ENCODE measurements around the gene DNM3. TPM values are rescaled to one million over a fixed set of nuclear protein-coding genes. Genes with fewer than 3 reads are reported as not detected.

DNM3 gene
- total RNA-seq, 2 donors from 2014 or later: 4.7 to 4.9 TPM

DNA sequence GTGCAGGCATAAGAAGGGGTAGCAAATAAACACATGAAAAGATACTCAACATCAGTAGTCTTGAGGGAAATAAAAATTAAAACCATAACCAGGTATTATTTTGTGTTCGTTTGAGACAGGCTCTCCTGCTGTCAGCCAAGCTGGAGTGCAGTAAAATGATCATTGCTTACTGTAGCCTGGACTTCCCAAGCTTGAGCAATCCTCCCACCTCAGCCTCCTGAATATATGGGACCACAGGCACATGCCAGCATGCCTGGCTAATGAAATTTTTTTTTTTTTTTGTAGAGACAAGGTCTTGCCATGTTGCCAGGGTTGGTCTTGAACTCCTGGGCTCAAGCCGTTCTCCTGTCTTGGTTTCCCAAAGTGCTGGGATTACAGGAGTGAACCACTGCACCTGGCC, 108.0 kb downstream of the DNM3 start:
- no peak for DNase-seq (ENCODE audit: low spot score)
- intact Hi-C loops (cut with DNase I): no loop called here

DNA sequence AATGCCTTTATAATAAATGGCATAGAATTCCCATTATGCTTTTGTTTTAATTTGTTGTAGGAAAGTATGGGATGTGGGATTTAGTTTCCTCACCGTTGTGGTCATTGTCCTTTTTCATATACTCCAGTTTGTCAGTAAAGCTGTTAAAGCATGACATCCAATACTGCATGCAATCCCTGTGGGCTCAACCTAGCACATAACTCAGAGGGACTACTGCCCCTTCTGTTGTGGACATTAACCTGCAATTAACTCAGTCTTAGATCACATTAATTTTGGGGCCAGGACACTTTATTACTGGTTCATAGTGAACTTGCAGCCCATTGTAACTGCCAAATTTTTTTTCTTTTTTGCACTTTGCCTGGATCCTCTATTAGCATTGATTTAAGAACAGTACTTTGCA, 112.5 kb downstream of the DNM3 start:
- no peak for DNase-seq (ENCODE audit: low spot score)
- intact Hi-C loops (cut with DNase I): no loop called here

DNA sequence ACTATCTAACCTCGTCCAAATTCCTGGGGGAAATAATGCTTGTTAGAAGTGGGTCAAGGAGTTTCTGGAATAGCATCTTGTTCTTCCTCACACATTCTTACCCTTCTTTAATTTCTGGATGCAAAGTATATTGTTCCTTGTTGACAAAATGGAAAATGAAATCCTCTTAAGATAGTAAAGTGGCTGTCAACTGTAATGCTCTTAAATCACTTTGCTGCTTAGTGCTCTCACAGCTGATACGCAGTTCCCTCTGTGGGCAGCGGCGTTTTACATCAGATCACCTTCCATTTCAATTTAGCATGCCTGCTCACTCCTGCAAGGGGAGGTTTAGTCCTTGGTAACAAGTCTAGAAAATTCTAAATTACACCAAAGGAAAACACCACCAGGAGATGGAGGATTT, 113.1 kb downstream of the DNM3 start:
- intact Hi-C loops (cut with DNase I): no loop called here
- no peak for DNase-seq (ENCODE audit: low spot score)

DNA sequence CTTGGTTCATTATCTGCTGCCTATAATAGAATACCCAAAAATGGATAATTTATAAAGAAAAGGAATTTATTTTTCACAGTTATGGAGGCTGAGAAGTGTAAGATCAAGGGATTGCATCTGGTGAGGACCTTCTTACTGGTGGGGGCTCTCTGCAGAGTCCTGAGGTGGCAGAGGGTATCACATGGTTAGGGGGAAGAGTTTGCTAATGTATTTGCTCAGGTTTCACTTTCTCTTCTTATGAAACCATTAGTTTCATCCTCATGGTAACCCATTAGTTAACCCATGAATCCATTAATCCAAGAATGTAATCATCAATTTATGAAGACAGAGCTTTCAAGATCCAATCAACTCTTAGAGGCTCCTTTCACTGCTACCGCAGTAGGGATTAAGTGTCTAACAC, 120.6 kb downstream of the DNM3 start:
- intact Hi-C loops (cut with DNase I): no loop called here
- DNase-seq (ENCODE audit: low spot score): no peak

DNA sequence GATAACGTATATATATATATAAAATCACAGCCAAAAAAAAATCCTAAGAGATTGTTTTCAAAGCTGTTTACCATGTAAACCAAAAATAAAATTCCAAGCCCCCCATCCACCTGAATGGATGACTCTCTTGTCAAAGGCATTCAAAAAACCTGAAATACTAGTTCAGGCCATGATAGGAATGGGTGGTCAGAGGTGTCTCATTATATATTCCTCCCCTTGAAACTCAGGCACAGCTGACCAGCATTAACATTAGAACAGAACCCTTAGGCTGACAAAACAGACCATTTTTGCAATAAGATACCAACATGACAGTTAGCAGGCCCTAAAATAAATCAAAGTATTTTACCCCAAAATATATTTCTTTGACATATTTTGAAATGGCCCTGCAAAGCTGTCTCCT, 122.5 kb downstream of the DNM3 start:
- intact Hi-C loops (cut with DNase I): no loop called here
- DNase-seq (ENCODE audit: low spot score): no peak

DNA sequence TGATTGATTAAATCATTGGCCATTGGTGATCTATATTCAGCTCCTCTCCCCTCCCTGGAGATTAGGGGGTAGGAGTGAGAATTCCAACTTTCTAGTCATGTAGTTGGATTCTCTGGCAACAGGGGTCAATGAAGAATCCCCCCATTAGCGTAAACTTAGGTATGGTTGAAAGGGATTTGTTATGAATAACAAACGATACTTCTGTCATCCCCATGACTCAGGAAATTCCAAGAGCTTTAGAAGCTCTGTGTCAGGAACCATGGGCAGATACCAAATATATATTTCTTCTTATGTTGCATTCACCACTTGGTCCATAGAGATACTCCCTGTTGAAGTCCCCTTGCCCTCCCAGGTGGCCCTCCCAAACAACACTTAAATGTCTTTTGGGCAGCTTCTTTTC, 124.5 kb downstream of the DNM3 start:
- no peak for DNase-seq (ENCODE audit: low spot score)
- intact Hi-C loops (cut with DNase I): no loop called here

DNA sequence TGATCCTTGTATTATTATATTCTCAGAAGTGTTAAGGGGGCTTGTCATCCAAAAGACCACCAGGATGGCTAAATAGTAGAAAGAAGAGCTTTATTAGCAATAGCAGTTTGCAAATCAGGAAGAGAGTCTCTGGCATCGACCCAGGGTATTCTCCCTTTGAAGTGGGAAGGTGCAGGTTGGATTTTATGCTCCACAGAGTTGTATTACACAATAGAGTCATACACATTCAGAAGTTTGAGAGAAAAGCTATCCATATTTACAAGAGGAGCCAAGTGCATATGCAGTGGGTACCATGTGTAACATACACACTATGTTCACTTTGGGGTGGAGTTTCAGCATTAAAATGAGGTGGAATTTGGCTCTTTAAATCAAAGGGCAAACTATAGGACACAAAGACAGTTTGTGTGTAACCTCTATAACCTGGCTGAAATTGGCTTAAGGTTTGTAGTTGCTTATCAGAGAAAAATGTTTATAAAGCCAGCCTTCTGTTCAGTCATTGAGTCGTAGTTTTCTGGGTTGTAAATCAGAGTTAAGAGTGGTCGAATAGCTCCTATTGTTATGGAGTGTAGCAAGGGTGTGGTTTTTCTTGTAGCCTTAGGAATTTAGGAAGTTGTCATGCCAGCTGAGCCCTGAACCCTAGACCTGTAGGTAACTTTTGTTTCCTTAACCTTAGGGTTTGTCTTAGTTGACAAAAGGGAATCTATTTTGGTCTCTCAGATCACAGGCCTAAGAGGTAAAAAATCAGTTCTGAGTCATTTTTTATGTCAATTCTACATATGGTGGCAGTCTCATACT, 125.3 kb downstream of the DNM3 start:
- DNase-seq (ENCODE audit: low spot score): no peak
- intact Hi-C loops (cut with DNase I): no loop called here

DNA sequence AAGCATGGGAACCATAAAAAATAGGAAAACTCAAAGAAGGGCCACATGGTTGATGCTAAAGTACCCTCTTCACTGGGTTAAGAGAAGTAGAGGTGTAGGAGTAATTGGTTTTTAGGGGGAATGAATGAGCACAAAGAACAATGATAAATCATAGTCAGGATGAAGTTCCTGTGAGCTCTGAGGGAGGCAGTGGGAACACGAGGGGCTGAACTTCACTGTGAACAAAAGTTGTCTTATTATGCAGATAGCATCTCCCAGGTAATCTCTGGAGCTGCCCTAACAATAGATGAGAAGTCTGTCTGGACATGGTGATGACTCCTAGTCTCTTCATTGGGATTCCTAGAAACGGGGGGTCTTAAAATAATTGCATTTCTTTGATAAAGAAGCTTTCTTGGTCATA, 127.9 kb downstream of the DNM3 start:
- DNase-seq (ENCODE audit: low spot score): no peak
- intact Hi-C loops (cut with DNase I): no loop called here

DNA sequence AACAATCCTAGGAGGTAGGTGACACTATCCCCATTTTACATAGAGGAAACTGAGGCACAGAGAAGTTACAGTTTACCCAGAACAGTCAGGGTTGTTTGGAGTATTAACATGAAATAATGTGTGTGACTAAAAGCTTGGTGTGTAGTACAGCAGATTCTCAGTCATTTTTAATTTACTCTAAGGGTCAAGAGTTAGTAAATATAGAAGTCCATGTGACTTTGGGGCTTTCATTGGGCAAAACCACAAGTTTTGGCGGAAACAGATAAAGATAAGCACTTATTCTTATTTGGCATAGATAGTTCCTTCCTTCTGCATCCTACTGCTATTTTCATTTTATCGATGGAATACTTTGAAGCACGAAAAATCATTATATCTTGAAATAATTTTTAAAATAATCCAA, 128.5 kb downstream of the DNM3 start:
- no peak for DNase-seq (ENCODE audit: low spot score)
- intact Hi-C loops (cut with DNase I): no loop called here

DNA sequence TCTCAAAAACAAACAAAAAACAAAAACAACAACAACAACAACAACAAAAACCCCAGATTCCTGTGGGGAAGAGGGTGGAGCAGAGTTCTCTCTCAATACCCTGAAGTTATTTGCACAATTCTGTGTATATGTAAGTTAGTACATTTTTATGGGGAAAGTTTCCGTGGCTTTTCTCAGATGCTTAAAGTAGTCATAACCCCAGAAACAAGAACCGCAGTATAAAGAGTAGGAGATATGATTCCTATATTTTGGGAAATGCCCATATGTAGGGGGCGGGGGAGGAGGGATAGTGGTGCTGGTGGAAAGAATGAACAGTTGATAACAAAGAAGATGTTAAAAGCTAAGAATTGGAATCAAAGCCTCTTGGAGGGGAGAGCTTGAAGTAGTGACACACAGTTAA, 131.5 kb downstream of the DNM3 start:
- intact Hi-C loops (cut with DNase I): no loop called here
- DNase-seq (ENCODE audit: low spot score): no peak

DNA sequence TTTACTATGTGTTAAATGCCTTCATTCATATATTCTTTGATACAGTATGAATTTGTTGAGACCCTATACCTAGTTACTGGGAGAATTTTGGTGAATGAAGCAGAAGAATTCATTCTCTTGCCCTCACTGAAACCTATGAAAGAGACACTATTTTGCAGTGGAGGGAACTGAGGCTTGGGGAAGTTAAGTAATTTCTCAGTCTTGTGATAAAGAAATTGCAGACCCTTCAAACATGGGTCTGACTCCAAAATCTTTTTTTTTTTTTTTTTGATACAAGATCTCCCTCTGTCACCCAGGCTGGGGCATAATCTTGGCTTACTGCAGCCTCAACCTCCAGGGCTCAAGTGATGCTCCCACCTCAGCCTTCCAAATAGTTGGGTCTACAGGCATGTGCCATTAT, 132.1 kb downstream of the DNM3 start:
- no peak for DNase-seq (ENCODE audit: low spot score)
- intact Hi-C loops (cut with DNase I): no loop called here

DNA sequence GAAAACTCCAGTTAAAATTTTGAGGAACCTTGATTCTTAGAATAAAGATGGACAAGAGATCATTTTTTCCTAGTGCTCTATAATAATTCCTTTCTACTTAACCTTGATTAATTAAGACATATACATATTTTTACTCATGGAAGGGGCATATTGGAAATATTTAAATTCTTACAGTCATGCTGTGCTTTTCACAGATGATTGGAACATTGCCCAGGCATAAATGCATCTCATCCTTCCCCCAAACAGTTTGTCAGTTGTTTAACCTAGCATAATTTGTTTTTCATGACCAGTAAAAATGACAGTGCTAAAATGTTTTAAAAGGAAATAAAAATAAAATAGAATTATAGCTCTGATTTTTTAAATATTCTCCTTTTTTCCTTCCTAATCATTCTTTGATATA, 140.0 kb downstream of the DNM3 start:
- no peak for DNase-seq (ENCODE audit: low spot score)
- intact Hi-C loops (cut with DNase I): loop anchor here (5.0 to 10.0 kb wide), 2 partner anchors 179 to 187 kb away; no protein-coding TSS in a partner anchor

DNA sequence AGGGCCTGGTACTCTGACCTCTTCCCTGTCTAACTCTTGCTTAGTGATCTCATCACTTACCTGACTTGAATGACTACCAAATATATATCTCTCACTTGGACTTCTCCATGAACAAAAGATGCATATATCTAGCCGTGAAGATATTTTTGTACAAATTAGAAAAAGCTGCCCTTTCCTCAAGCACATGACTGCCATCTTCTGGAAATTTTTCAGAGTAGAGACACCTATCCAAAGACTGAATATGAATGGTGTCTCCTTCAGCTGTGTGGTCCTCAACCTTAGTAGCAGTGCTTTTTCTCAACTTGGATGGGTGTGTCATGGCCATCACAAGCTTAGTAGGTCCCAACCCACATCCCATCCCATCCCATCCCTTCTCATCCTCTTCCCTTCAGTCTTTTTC, 142.3 kb downstream of the DNM3 start:
- intact Hi-C loops (cut with DNase I): loop anchor here (5.0 to 10.0 kb wide), 2 partner anchors 181 to 189 kb away; no protein-coding TSS in a partner anchor
- DNase-seq (ENCODE audit: low spot score): no peak

DNA sequence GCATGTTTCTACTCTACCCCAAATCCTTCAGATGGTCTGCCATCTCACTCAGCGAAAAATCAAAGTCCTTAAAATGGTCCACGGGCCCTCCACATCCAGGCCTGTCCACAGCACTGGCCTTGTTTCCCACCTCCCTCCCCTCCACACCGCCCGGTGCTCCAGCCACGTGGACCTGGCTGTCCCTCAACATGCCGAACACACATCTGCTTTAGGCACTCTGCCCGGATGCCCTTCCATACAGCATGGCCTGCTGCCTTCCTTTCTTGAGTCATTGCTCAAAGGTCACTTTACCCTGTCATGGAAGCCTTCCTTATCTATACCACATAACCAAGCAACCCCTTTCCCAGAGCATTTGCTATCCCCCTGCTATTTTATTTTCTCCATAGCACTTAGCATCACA, 143.0 kb downstream of the DNM3 start:
- DNase-seq (ENCODE audit: low spot score): no peak
- intact Hi-C loops (cut with DNase I): loop anchor here (5.0 to 10.0 kb wide), 2 partner anchors 182 to 189 kb away; no protein-coding TSS in a partner anchor

DNA sequence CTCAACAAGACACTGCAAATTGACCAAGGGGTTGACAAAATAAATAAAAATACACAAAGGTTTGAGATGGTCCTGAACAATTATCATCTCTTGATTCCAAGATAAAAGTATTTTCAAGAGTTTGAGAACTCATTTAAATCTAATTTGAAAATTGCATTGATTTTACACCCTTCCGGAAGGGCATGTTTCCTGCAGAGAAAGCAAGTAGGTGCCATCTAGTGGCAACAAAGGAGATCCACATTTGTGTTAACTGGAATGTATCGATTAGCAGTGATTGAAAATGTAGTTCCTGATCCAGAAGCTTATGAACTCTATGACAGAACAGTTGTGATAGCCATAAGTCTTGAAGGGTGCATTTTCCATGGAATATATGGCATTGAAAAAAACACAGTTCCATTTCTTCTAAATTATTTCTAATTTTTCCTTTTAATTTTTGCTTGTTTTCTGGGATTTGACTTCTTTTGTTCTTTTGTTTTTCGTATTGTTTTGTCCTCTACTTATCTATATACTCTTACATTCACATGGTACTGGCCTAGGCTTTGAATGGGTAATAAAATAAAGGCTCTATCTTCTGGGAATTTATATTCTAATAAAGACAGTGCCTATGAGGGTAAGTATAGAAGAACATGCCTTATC, 143.7 kb downstream of the DNM3 start:
- DNase-seq (ENCODE audit: low spot score): no peak
- intact Hi-C loops (cut with DNase I): loop anchor here (5.0 to 10.0 kb wide), 2 partner anchors 183 to 190 kb away; no protein-coding TSS in a partner anchor

DNA sequence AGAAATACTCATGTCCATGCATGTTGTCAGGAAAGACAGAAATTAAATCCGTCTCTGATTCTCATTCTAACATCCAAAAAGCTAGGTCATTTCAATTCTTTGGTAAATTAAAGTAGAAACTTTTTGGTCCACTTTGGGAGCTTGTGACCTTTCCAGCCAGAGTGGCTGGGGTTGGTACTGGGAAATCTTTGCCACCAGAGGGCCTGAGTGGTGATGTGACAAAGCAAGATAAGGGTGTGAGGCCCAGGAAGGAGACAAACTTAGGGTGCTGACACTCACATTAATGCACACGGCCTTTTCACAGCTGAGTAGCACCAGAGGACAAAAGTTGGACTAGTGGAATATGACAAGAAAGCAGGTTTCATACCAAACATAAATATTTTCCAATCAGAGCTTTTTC, 144.3 kb downstream of the DNM3 start:
- intact Hi-C loops (cut with DNase I): loop anchor here in 1 of 2 donors (10.0 kb wide), 1 partner anchor 191 kb away; no protein-coding TSS in a partner anchor

DNA sequence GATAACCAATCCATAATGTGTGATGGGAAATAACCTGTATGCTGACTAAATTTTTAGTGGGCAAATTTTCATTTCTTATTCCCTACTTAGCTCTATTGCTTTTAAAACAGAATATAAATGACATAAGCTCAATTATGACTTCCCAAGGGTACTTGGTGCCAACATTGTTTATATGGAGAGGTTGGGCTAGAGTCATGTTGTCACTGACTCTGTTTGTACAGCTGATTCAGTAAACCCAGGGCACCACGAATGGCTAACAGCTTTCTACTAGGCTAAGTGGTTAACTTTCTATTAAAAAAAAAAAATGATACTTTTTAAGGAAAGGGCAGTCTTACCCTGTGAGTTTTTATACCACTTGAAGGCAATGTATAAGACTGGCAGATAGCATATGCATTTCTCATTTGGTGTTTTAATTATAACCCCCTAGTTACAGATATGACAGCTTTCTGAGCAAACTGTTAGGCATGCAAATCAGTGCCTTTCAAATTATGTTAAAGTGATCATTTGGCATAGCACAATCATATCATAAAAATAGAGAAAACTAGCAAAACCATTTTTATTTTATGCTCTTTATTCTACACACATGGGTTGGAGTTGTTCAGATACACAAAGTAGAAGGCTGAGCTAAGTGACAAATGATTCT, 147.1 kb downstream of the DNM3 start:
- intact Hi-C loops (cut with DNase I): loop anchor here in 1 of 2 donors (10.0 kb wide), 1 partner anchor 194 kb away; no protein-coding TSS in a partner anchor
- no peak for DNase-seq (ENCODE audit: low spot score)

More for the DNA sequence above, 144.3 kb downstream of the DNM3 start:
- no peak for DNase-seq (ENCODE audit: low spot score)

DNA sequence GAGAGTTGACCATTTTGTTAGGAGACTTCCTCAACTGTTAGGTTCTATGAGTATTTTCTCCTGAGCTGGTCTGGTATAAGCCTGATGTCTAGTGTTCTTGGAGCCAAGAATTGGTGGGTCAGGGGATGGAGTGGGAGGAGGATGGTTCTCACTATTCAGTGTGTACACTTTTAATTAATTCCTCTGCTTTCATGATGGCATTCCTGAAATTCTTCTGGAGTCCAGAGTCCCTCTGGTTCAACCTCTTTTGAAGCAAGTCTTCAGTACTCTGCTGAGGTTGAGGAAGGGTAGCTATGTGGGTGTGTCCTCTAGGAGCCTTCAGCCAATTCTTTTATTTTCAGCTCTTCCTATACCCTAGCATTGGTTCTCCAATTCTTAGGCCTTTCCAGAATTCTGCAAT, 149.1 kb downstream of the DNM3 start:
- no peak for DNase-seq (ENCODE audit: low spot score)
- intact Hi-C loops (cut with DNase I): loop anchor here in 1 of 2 donors (10.0 kb wide), 1 partner anchor 346 kb away; no protein-coding TSS in a partner anchor

DNA sequence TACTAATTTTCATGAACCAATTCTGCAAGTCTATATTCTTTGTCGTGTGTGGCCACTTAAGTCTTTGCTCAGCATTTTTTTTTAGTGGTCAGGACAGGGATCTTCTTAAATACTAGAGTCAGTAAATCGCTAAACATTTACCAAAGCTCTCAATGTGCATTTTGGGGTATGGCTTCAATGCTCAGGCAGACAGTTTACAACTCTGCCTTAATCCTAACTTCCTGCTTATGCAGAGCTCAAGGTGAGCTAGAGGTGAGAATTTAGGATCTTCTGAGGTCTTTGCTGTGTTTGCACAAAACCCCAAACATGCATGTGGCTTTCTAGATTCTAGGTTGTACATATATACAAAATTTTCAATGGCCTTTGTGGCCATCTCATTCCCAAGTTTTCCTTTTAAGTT, 153.0 kb downstream of the DNM3 start:
- intact Hi-C loops (cut with DNase I): loop anchor here in 1 of 2 donors (10.0 kb wide), 1 partner anchor 349 kb away; no protein-coding TSS in a partner anchor

DNA sequence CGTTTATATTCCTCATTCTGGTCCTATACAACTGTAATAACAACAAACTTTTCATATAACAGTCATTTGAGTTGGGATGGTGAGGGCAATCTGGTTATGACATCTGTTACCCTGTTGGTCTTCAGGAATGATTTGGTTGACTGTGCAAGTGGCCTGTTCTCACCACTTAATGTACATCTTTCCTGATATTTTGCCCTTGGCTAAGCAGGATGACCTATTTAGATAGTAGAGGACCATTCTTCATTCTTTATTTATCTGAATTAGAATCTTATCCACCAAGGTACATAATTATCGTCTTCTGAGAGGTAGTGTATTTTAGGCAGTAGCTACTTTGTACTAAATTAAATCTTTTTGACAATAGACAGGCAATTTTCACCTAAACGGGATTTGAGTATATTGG, 154.3 kb downstream of the DNM3 start:
- intact Hi-C loops (cut with DNase I): loop anchor here in 1 of 2 donors (10.0 kb wide), 1 partner anchor 351 kb away; no protein-coding TSS in a partner anchor
- no peak for DNase-seq (ENCODE audit: low spot score)

More for the DNA sequence above, 153.0 kb downstream of the DNM3 start:
- DNase-seq (ENCODE audit: low spot score): no peak
